ENCODE measurements around the gene APBB1.

GRCh38 chr11:6459099-6459450, 40.2 kb upstream of the APBB1 start:
- TF ChIP-seq CTCF (IDR thresholded peaks at IDR 0.05) (no peak), POLR2A (IDR thresholded peaks at IDR 0.05) (no peak)

All from lower leg skin (tissue), 3 donors.